GM12872 (cell line): ENCODE measurements around the gene OSBPL3.

Source experiments
- CTCF ChIP-seq: IDR thresholded peaks from 3 replicates; pipeline ENCODE4 v1.5.1; 2011; ENCODE audit warnings: low read depth, mild to moderate bottlenecking, low read length, moderate library complexity; ENCODE audit not compliant: insufficient read depth

OSBPL3 gene

GRCh38 chr7:24829787-24830186 is 150.2 kb downstream of the OSBPL3 start:
- TF ChIP-seq CTCF: no peak

GRCh38 chr7:24828891-24829661 is 150.9 kb downstream of the OSBPL3 start:
- TF ChIP-seq CTCF: no peak

GRCh38 chr7:24827589-24827988 is 152.4 kb downstream of the OSBPL3 start:
- TF ChIP-seq CTCF: no peak

GRCh38 chr7:24827027-24827426 is 153.0 kb downstream of the OSBPL3 start:
- TF ChIP-seq CTCF: no peak

GRCh38 chr7:24826662-24827020 is 153.3 kb downstream of the OSBPL3 start:
- TF ChIP-seq CTCF: no peak

GRCh38 chr7:24825931-24826661 is 153.9 kb downstream of the OSBPL3 start:
- TF ChIP-seq CTCF: no peak

GRCh38 chr7:24825381-24825794 is 154.6 kb downstream of the OSBPL3 start:
- TF ChIP-seq CTCF: no peak
